ENCODE results near the gene MOB1A. TPM values are rescaled to one million over a fixed set of nuclear protein-coding genes. Genes with fewer than 3 reads are reported as not detected.

MOB1A gene
- total and polyA plus RNA-seq, 2 of the 8 experiments (the other 6 are each of a cell fraction or from before 2014, with no cell fraction given), result 21.6 to 91.7 TPM

- Histone ChIP-seq H3K9me3 (ENCODE audit: insufficient read depth in 2 of 2, low read depth in 1 of 2, low read length in 1 of 2) (no peaks in the 10 kb centered on the region), H2BK20ac (ENCODE audit: low read length) (no peak overlapping the region), H3K23ac (ENCODE audit: insufficient read length) (no peak overlapping the region), H3K56ac (replicated peaks; ENCODE audit: insufficient read length, low read depth, low read length) (no peak overlapping the region), H3K4me2 (ENCODE audit: insufficient read depth in 1 of 2, low read depth in 2 of 2, low read length in 2 of 2) (no peak overlapping the region), H2BK5ac (ENCODE audit: low read depth, low read length) (no peak overlapping the region), H3K4me3 (ENCODE audit: extremely low read depth in 1 of 4, insufficient read depth in 2 of 4, low read depth in 3 of 4, low read length in 4 of 4) (no peak overlapping the region), H3K79me1 (ENCODE audit: low read depth, low read length) (no peaks in the 10 kb centered on the region), H2BK120ac (replicated peaks; ENCODE audit: low read depth, low read length) (no peak overlapping the region), H4K5ac (ENCODE audit: insufficient read length, low read depth, low read length) (no peak overlapping the region), H3K4ac (replicated peaks; ENCODE audit: insufficient read length, low read depth, low read length) (no peak overlapping the region), H4K91ac (replicated peaks; ENCODE audit: insufficient read length, low read length) (no peak overlapping the region), H2AK5ac (ENCODE audit: low read depth, low read length) (no peak overlapping the region), H2BK12ac (ENCODE audit: low read depth, low read length) (no peak overlapping the region), H4K20me1 (replicated peaks in 1 of 2; ENCODE audit: control insufficient read depth in 1 of 2, insufficient read depth in 2 of 2, low read length in 2 of 2) (no peaks in the 10 kb centered on the region), H3K27ac (ENCODE audit: low read depth, low read length) (no peak overlapping the region), H3K23me2 (ENCODE audit: low read depth, low read length) (no peaks in the 10 kb centered on the region), H3K79me2 (ENCODE audit: control insufficient read depth in 1 of 2, insufficient read depth in 2 of 2, low read length in 2 of 2) (no peaks in the 10 kb centered on the region), H3K27me3 (replicated peaks in 1 of 4; ENCODE audit: control insufficient read depth in 3 of 4, extremely low read depth in 1 of 4, insufficient read depth in 3 of 4, low read length in 3 of 4) (no peaks in the 10 kb centered on the region), H3K14ac (ENCODE audit: insufficient read length) (no peak overlapping the region), H3K18ac (ENCODE audit: extremely low read depth, low read length) (no peak overlapping the region), H3K36me3 (ENCODE audit: control insufficient read depth in 2 of 4, insufficient read depth in 4 of 4, low read length in 3 of 4) (no peaks in the 10 kb centered on the region), H2BK15ac (ENCODE audit: low read length) (no peak overlapping the region), H3K4me1 (replicated peaks in 1 of 4; ENCODE audit: control insufficient read depth in 3 of 4, insufficient read depth in 4 of 4, low read length in 3 of 4) (peaks cover 3 to 9% (median 5%) of the 10 kb centered on the region in 4 experiments), H3K9ac (replicated peaks in 1 of 4; ENCODE audit: extremely low read depth in 1 of 4, low read depth in 3 of 4, low read length in 3 of 4) (no peak overlapping the region), H4K8ac (ENCODE audit: extremely low read depth, insufficient read depth, low read length) (no peak overlapping the region), H2AFZ (ENCODE audit: low read length) (peak overlapping the region; percentile 67; the same call in 1 of the 2 replicates)
- 94% methylated on average over 2 of the region's 2 CpGs; no CpG with 5 or more reads in 1 of the 2 experiments for WGBS, 2 experiments (ENCODE audit: extremely low coverage in 1 of 2, insufficient coverage in 1 of 2, insufficient read length in 1 of 2, insufficient replicate concordance in 2 of 2, low coverage in 1 of 2, low lambda C conversion rate in 2 of 2, missing lambda C conversion rate in 1 of 2)
- ChIA-PET POLR2A (ENCODE audit: partially characterized antibody) (interaction anchor here (0.6 to 72.1 kb wide), 3 partner anchors 6 to 442 kb away, joined by 3 to 2699 read pairs (median 2699); partner anchors contain the start of genes BOLA3, MOB1A and MTHFD2), CTCF (ENCODE audit: partially characterized antibody) (interaction anchor here (0.7 to 2.1 kb wide), 4 partner anchors 14 to 45 kb away, joined by 3 to 6 read pairs (median 4); partner anchors contain the start of gene MTHFD2)
- no peak for DNase-seq (ENCODE audit: low read depth in 1 of 2, low spot score in 2 of 2)
- FAIRE-seq, result no peak
- TF ChIP-seq KDM4A (IDR thresholded peaks at IDR 0.05; ENCODE audit: low read depth, low read length, severe bottlenecking) (no peak), TAF7 (optimal IDR thresholded peaks at IDR 0.05; ENCODE audit: borderline replicate concordance, low read depth, low read length) (no peak), TEAD4 (IDR thresholded peaks at IDR 0.05; ENCODE audit: low read depth, low read length) (no peak), MAFK (IDR thresholded peaks at IDR 0.05; ENCODE audit: low read depth, low read length) (no peak), POLR2AphosphoS5 (IDR thresholded peaks at IDR 0.05; ENCODE audit: low read depth, low read length) (no peak), CBX8 (IDR thresholded peaks at IDR 0.05; ENCODE audit: borderline replicate concordance, low read depth, low read length) (no peak), SIN3A (conservative IDR thresholded peaks at IDR 0.05 in 1 of 2, IDR thresholded peaks at IDR 0.05 in 1 of 2; ENCODE audit: low read depth in 1 of 2, low read length in 2 of 2) (no peak), CEBPB (IDR thresholded peaks at IDR 0.05; ENCODE audit: low read depth, low read length) (no peak), CTBP2 (IDR thresholded peaks at IDR 0.05; ENCODE audit: borderline replicate concordance, insufficient read depth, insufficient read length, low read length) (no peak), MAX (IDR thresholded peaks at IDR 0.05) (no peak), HDAC6 (IDR thresholded peaks at IDR 0.05; ENCODE audit: low read depth, low read length) (no peak)
- TF ChIP-seq, protein P1, sequence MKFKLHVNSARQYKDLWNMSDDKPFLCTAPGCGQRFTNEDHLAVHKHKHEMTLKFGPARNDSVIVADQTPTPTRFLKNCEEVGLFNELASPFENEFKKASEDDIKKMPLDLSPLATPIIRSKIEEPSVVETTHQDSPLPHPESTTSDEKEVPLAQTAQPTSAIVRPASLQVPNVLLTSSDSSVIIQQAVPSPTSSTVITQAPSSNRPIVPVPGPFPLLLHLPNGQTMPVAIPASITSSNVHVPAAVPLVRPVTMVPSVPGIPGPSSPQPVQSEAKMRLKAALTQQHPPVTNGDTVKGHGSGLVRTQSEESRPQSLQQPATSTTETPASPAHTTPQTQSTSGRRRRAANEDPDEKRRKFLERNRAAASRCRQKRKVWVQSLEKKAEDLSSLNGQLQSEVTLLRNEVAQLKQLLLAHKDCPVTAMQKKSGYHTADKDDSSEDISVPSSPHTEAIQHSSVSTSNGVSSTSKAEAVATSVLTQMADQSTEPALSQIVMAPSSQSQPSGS (IDR thresholded peaks at IDR 0.05; ENCODE audit: low read length), result no peak
Observed at GRCh38 chr2:74183878-74184277, 5.2 kb upstream of the MOB1A start.

All from H1 (cell line).